Ectodermal cell (in vitro differentiated cells): ENCODE results near the gene IFT52.

Experiments
- H3K27ac ChIP-seq: 2 replicates; pipeline ENCODE4 v1.7.0; 2013; ENCODE audit warnings: mild to moderate bottlenecking, low read depth, low read length; ENCODE audit not compliant: insufficient read depth, poor library complexity, severe bottlenecking
- H3K27me3 ChIP-seq: 2 replicates; pipeline ENCODE4 v1.7.0; 2013; ENCODE audit warnings: mild to moderate bottlenecking, low read length; ENCODE audit not compliant: insufficient read depth, control insufficient read depth, poor library complexity, severe bottlenecking
- H3K36me3 ChIP-seq: one replicate; pipeline ENCODE4 v1.7.0; 2013; ENCODE audit warnings: low read length; ENCODE audit not compliant: control insufficient read depth, insufficient read depth
- H3K4me1 ChIP-seq: one replicate; pipeline ENCODE4 v1.7.0; 2013; ENCODE audit warnings: low read length; ENCODE audit not compliant: control insufficient read depth, insufficient read depth
- H3K4me3 ChIP-seq: 2 replicates; pipeline ENCODE4 v1.7.0; 2013; ENCODE audit warnings: low read depth, low read length, control low read depth; ENCODE audit not compliant: insufficient read depth
- H3K9me3 ChIP-seq: 2 replicates; pipeline ENCODE4 v1.7.0; 2013; ENCODE audit warnings: mild to moderate bottlenecking, low read length, moderate library complexity; ENCODE audit not compliant: control insufficient read depth
- WGBS, 2 experiments: methylation state at CpG; one replicate each; pipeline ENCODE4 v1.1.7; 2013; ENCODE audit warnings: missing lambda C conversion rate in 2 of 2; 5-methylcytosine and 5-hydroxymethylcytosine counted together

The IFT52 gene

DNA sequence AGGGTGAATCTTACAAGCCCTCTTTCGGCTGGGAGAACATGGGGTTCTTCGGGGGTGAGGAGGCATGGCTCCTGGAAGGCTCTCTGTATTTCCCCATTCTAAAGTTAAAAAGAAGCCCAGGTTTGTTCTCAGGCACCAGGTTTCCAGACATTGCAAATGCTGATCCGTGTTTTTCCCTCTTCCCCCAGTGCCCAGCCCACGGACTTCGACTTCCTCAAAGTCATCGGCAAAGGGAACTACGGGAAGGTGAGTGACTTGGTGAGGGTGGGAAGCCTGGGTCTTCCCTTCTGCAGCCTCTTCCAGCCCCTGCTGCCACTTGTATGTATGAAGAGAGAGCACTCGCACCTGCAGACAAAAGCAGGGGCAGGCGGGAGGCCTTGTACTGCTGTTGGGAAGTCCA is 23.3 kb upstream of the IFT52 start:
- 88 to 92% methylated on average over 9 of the region's 9 CpGs for WGBS, 2 experiments
- H3K9me3 ChIP-seq: no peaks in the 10 kb centered on the region
- H3K4me1 ChIP-seq: no peaks in the 10 kb centered on the region
- H3K27ac ChIP-seq: no peak overlapping the region
- no peak overlapping the region for H3K4me3 ChIP-seq
- no peaks in the 10 kb centered on the region for H3K36me3 ChIP-seq
- H3K27me3 ChIP-seq: no peaks in the 10 kb centered on the region

DNA sequence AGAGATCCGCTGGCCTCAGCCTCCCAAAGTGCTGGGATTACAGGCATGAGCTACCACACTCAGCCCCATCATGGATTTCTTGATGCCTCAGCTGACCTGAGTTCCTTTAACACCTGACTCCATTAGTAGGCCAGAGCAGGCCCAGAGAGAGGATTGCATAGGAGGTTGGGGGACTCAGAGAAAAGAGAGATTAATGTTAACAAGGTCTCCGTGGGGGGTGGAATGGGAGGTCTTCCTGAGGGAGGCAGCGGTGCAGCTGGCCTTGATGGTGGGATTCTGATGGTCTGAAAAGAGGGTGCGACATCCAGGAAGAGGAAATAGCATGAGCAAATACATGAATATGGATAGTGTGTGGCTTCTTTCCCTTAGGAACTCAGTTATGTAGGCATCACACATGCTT is 22.0 kb upstream of the IFT52 start:
- Histone ChIP-seq H3K4me3 (no peak overlapping the region), H3K9me3 (no peaks in the 10 kb centered on the region), H3K27ac (no peak overlapping the region), H3K27me3 (no peaks in the 10 kb centered on the region), H3K36me3 (no peaks in the 10 kb centered on the region), H3K4me1 (no peaks in the 10 kb centered on the region)
- WGBS, 2 experiments: 76 to 84% methylated on average over 4 of the region's 4 CpGs

DNA sequence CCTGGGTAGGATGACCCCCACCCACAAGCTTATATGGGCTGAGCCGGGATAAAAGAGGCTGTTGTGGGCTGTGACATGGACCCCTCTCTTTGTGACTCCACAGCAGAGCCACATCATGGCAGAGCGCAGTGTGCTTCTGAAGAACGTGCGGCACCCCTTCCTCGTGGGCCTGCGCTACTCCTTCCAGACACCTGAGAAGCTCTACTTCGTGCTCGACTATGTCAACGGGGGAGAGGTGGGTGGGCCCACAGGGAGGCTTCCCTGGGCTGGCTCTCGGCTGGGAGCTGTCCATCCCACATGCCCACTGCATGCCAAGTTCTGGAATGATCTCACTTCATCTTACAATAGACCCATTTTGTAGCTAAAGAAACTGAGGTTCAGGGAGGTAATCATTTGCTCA is 21.5 kb upstream of the IFT52 start:
- no peaks in the 10 kb centered on the region for H3K36me3 ChIP-seq
- H3K27me3 ChIP-seq: no peaks in the 10 kb centered on the region
- H3K9me3 ChIP-seq: no peaks in the 10 kb centered on the region
- H3K27ac ChIP-seq: no peak overlapping the region
- 95% methylated on average over 10 of the region's 10 CpGs for WGBS, 2 experiments
- no peak overlapping the region for H3K4me3 ChIP-seq
- H3K4me1 ChIP-seq: no peaks in the 10 kb centered on the region

DNA sequence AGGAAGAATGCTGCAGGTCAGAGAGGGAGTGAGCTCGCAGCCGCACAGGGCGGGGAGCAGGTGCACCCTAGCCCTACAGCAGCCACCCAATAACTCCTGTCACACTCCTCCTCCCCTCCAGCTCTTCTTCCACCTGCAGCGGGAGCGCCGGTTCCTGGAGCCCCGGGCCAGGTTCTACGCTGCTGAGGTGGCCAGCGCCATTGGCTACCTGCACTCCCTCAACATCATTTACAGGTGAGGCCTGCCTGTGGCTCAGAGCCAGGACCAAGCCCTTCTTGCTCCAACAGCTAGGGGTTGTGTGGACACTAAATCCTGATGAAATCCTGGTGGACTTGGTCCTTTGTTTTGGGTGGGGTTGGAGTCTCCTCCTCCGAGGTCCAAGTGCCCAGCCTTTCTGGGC is 20.2 kb upstream of the IFT52 start:
- 90% methylated on average over 10 of the region's 10 CpGs for whole genome bisulfite sequencing, 2 experiments
- Histone ChIP-seq H3K9me3 (no peaks in the 10 kb centered on the region), H3K27me3 (no peaks in the 10 kb centered on the region), H3K4me3 (no peak overlapping the region), H3K27ac (no peak overlapping the region), H3K36me3 (no peaks in the 10 kb centered on the region), H3K4me1 (no peaks in the 10 kb centered on the region)

DNA sequence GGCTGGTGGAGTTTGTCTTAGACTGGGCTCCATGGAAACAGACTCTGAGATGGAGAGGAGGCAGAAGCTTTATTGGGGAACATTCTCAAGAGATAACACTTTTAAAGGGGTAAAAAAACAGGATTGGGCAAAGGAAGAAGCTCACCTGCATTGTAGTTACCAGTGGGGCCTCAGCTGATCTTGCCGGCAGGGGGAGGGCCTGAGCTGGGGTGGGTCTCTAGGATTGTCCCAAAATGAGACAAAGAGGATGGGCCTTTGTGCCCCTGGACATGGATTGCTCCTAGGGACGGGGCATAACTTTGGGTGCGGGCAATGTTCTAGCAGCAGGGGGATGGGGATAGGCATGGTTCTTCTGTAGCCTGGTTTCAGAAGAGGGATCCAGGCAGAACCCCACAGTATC is 19.4 kb upstream of the IFT52 start:
- no peak overlapping the region for H3K4me3 ChIP-seq
- H3K9me3 ChIP-seq: no peaks in the 10 kb centered on the region
- H3K36me3 ChIP-seq: no peaks in the 10 kb centered on the region
- 91 to 99% methylated on average over 3 of the region's 3 CpGs for whole genome bisulfite sequencing, 2 experiments
- no peak overlapping the region for H3K27ac ChIP-seq
- no peaks in the 10 kb centered on the region for H3K27me3 ChIP-seq
- H3K4me1 ChIP-seq: no peaks in the 10 kb centered on the region

DNA sequence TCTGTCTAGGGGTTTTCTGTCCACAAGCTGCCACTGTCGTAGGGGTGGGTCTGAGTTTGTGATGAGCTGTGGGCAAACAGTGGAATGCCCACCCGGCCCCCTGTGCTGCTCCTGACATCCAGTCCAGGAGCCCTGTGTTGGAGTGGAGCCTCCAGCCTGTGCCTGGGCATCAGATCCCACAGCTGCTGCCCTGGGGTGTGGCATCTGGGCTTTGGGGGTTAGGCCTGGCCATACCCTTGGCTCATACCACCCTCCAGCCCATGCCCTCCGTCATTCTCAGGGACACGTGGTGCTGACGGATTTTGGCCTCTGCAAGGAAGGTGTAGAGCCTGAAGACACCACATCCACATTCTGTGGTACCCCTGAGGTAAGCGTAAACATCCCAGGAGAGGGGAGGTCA is 19.0 kb upstream of the IFT52 start:
- WGBS, 2 experiments: 92 to 96% methylated on average over 6 of the region's 6 CpGs
- H3K36me3 ChIP-seq: no peaks in the 10 kb centered on the region
- no peak overlapping the region for H3K27ac ChIP-seq
- no peaks in the 10 kb centered on the region for H3K9me3 ChIP-seq
- no peaks in the 10 kb centered on the region for H3K4me1 ChIP-seq
- H3K27me3 ChIP-seq: no peaks in the 10 kb centered on the region
- no peak overlapping the region for H3K4me3 ChIP-seq

DNA sequence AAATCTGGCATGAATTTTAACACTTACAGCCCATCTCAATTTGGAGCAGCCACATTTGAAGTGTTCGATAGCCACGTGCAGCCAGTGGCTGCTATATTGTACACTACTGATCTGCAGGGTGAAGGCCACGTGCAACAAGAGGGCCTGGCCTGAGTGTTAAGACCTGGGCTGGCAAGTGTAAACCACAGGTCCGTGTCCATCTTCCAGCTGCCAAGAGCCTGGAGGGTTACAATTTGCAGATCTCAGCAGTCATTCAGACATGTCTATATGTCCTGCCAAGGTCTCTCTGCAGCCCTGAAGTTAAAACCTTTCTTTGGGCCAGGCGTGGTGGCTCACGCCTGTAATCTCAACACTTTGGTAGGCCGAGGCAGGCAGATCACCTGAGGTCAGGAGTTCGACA is 17.8 kb upstream of the IFT52 start:
- Histone ChIP-seq H3K27ac (no peak overlapping the region), H3K4me3 (no peak overlapping the region), H3K27me3 (no peaks in the 10 kb centered on the region), H3K9me3 (no peaks in the 10 kb centered on the region), H3K4me1 (no peaks in the 10 kb centered on the region), H3K36me3 (no peaks in the 10 kb centered on the region)
- WGBS, 2 experiments: 92 to 95% methylated on average over 8 of the region's 8 CpGs

DNA sequence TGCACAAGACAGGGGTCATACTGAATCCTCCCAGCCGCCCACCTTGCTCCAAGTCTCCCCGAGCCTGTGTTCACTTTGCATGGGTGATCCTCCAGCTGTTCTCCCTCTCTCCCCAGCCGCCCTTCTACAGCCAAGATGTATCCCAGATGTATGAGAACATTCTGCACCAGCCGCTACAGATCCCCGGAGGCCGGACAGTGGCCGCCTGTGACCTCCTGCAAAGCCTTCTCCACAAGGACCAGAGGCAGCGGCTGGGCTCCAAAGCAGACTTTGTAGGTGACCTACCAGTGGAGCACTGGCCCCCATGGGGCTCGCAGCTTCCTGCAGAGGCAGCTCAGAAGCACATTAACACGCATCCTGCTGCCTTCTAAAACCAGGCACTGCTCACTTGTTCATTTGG is 14.6 kb upstream of the IFT52 start:
- Histone ChIP-seq H3K4me1 (no peaks in the 10 kb centered on the region), H3K4me3 (no peak overlapping the region), H3K27me3 (no peaks in the 10 kb centered on the region), H3K36me3 (no peaks in the 10 kb centered on the region), H3K9me3 (no peaks in the 10 kb centered on the region), H3K27ac (no peak overlapping the region)
- 82 to 84% methylated on average over 10 of the region's 10 CpGs for WGBS, 2 experiments

DNA sequence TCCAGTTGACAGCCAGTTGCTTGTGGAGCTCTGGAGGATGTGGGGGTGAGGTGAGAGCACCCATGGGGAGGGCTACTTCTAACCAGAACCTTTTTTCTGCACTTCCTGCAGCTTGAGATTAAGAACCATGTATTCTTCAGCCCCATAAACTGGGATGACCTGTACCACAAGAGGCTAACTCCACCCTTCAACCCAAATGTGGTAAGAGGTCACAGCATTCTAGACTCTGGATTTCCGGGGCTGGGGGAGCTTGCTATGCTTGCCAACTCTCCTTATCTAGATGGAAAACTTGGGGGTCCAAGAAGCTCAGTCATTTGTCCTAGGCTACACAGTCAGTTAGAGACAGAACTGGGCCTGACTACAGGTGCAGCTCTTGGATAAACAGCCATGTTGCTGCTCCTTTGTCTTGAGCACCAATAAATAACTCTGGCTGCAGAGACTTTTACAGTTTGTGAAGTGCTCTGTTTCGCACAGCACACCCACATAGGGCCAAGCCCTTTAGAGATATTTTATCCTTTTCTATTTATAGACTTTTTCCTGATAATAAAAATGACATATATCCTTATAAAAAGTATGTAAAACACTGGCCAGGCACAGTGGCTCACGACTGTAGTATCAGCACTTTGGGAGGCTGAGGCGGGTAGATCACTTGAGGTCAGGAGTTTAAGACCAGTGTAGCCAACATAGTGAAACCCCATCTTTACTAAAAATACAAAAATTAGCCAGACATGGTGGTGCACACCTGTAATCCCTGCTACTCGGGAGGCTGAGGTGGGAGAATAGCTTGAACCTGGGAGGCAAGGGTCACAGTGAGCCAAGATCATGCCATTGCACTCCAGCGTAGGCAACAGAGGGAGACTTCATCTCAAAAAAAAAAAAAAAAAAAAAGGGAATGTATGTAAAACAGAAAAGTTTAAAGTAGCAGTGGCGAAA is 10.6 kb upstream of the IFT52 start:
- WGBS, 2 experiments: 90 to 93% methylated on average over 6 of the region's 7 CpGs
- H3K36me3 ChIP-seq: no peaks in the 10 kb centered on the region
- H3K9me3 ChIP-seq: no peaks in the 10 kb centered on the region
- H3K27me3 ChIP-seq: no peaks in the 10 kb centered on the region
- H3K4me1 ChIP-seq: no peaks in the 10 kb centered on the region
- no peak overlapping the region for H3K4me3 ChIP-seq
- H3K27ac ChIP-seq: no peak overlapping the region

DNA sequence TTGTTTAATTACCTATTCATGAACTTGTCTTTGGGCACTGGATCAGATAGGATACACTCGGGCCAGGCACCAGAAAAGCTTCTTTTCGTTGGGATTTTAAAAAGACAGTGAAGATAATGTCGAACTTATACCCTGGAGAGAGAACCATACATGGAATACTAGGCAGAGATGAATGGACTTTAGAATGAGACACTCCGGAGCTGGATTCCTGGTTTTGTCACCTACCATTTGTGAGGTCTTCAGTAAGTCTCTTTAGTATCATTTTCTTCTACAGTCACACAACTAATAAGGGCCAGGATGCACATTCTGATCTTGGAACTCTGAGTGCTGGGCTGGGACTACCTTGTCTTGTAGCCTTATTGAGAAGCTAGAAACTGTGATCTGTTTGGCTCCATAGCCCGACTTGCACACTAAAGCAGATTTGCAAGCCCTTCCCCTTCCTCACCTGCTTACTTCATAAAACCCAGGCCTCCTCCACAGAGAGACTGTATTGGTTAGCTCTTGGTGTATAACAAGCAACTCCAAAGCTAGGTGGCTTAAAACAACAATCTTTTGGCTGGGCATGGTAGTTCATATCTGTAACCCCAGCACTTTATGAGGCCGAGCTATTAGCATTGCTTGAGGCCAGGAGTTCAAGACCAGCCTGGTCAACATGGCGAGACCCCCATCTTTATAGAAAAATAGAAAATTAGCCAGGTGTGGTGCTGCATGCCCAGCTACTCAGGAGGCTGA is 7.4 kb upstream of the IFT52 start:
- no peaks in the 10 kb centered on the region for H3K4me1 ChIP-seq
- no peaks in the 10 kb centered on the region for H3K27me3 ChIP-seq
- no peaks in the 10 kb centered on the region for H3K36me3 ChIP-seq
- H3K9me3 ChIP-seq: no peaks in the 10 kb centered on the region
- H3K27ac ChIP-seq: no peak overlapping the region
- H3K4me3 ChIP-seq: no peak overlapping the region
- WGBS, 2 experiments: 90 to 93% methylated on average over 7 of the region's 7 CpGs
